WTC11 (cell line): ENCODE measurements around the gene MLLT1. TPM values are rescaled to one million over a fixed set of nuclear protein-coding genes. Genes with fewer than 3 reads are reported as not detected.

Source experiments
- ATAC-seq: fragments of 200-7000 bp; cut with Tn5 transposase; 2 replicates; pipeline ENCODE4 v1.10.0; 2021; ENCODE audit warnings: mild to moderate bottlenecking, moderate library complexity
- Bru-seq: library from RNA; stranded (reverse); fragments of 400-500 nt; gene quantifications from one replicate; lab custom pipeline; 2021; lab: Mats Ljungman, UMichigan
- CTCF ChIA-PET: fragments of 300-600 bp; sonication (Branson Sonifier 250); formaldehyde crosslinking; loops from one replicate; lab custom pipeline; 2021; ENCODE audit warnings: antibody characterized with exemption; lab: Charles Lee
- POLR2A ChIA-PET: fragments of 350-600 bp; sonication (Branson Sonifier 250); formaldehyde crosslinking; loops from one replicate; lab custom pipeline; 2021; ENCODE audit warnings: antibody characterized with exemption; lab: Charles Lee
- DNase-seq: peaks from one replicate; pipeline ENCODE4 v3.0.0; 2021; ENCODE audit warnings: low spot score
- H3K27ac Mint-ChIP-seq: 2 replicates; pipeline ENCODE4 v1.8.0; 2021; ENCODE audit warnings: mixed read lengths
- H3K27me3 Mint-ChIP-seq: 2 replicates; pipeline ENCODE4 v1.8.0; 2021; ENCODE audit warnings: low read depth, mild to moderate bottlenecking, moderate library complexity, mixed read lengths
- H3K36me3 Mint-ChIP-seq: 2 replicates; pipeline ENCODE4 v1.8.0; 2021; ENCODE audit warnings: mixed read lengths
- H3K4me1 Mint-ChIP-seq: 2 replicates; pipeline ENCODE4 v1.8.0; 2022; ENCODE audit warnings: mixed read lengths
- H3K4me3 Mint-ChIP-seq: 2 replicates; pipeline ENCODE4 v1.8.0; 2021; ENCODE audit warnings: mild to moderate bottlenecking, moderate library complexity, mixed read lengths
- H3K9me3 Mint-ChIP-seq: 2 replicates; pipeline ENCODE4 v1.8.0; 2021; ENCODE audit warnings: mixed read lengths
- CBFB ChIP-seq: sonication (generic); formaldehyde crosslinking; IDR thresholded peaks from 2 replicates; pipeline ENCODE4 v1.8.1; 2022; ENCODE audit warnings: mild to moderate bottlenecking, low read depth, missing genetic modification reagents
- CREB1 ChIP-seq: sonication (generic); formaldehyde crosslinking; IDR thresholded peaks from 2 replicates; pipeline ENCODE4 v1.8.0; 2023; ENCODE audit warnings: mild to moderate bottlenecking, missing genetic modification reagents
- FOXK1 ChIP-seq: sonication (generic); formaldehyde crosslinking; IDR thresholded peaks from 2 replicates; pipeline ENCODE4 v1.8.0; 2022; ENCODE audit warnings: mild to moderate bottlenecking, moderate library complexity, missing genetic modification reagents
- FOXP1 ChIP-seq: sonication (generic); formaldehyde crosslinking; IDR thresholded peaks from 2 replicates; pipeline ENCODE4 v1.8.0; 2022; ENCODE audit warnings: missing genetic modification reagents, mild to moderate bottlenecking, moderate library complexity, borderline replicate concordance
- GABPB1 ChIP-seq: sonication (generic); formaldehyde crosslinking; IDR thresholded peaks from 2 replicates; pipeline ENCODE4 v1.8.1; 2023; ENCODE audit warnings: mild to moderate bottlenecking, missing genetic modification reagents
- IRF2 ChIP-seq: sonication (generic); formaldehyde crosslinking; IDR thresholded peaks from 2 replicates; pipeline ENCODE4 v1.8.0; 2022; ENCODE audit warnings: low read depth, missing genetic modification reagents, borderline replicate concordance
- NFYB ChIP-seq: sonication (generic); formaldehyde crosslinking; conservative IDR thresholded peaks from 2 replicates; pipeline ENCODE4 v1.8.0; 2022; ENCODE audit warnings: low read depth, missing genetic modification reagents
- NR3C1 ChIP-seq: sonication (generic); formaldehyde crosslinking; conservative IDR thresholded peaks from 2 replicates; pipeline ENCODE4 v1.8.1; 2023; ENCODE audit warnings: low read depth, mild to moderate bottlenecking, missing genetic modification reagents
- OVOL2 ChIP-seq: fragments of 250-450 bp; sonication (Bioruptor Pico); IDR thresholded peaks from 2 replicates; pipeline ENCODE4 v1.9.0; 2021; ENCODE audit warnings: mild to moderate bottlenecking, borderline replicate concordance
- PRRX2 ChIP-seq: fragments of 250-450 bp; sonication (Bioruptor Pico); IDR thresholded peaks from 2 replicates; pipeline ENCODE4 v1.8.0; 2021; ENCODE audit warnings: mild to moderate bottlenecking
- SMAD4 ChIP-seq: sonication (generic); formaldehyde crosslinking; IDR thresholded peaks from 2 replicates; pipeline ENCODE4 v1.8.0; 2022; ENCODE audit warnings: mild to moderate bottlenecking, missing genetic modification reagents
- SP1 ChIP-seq: sonication (generic); formaldehyde crosslinking; conservative IDR thresholded peaks from 2 replicates; pipeline ENCODE4 v1.8.1; 2022; ENCODE audit warnings: missing genetic modification reagents
- TP53 ChIP-seq: sonication (generic); formaldehyde crosslinking; IDR thresholded peaks from 2 replicates; pipeline ENCODE4 v1.8.1; 2023; ENCODE audit warnings: mild to moderate bottlenecking, missing genetic modification reagents
- ZNF232 ChIP-seq: sonication (generic); formaldehyde crosslinking; IDR thresholded peaks from 2 replicates; pipeline ENCODE4 v1.8.0; 2022; ENCODE audit warnings: mild to moderate bottlenecking, missing genetic modification reagents
- ZNF423 ChIP-seq: fragments of 250-450 bp; sonication (Bioruptor Pico); IDR thresholded peaks from 2 replicates; pipeline ENCODE4 v2.1.2; 2022; ENCODE audit warnings: mild to moderate bottlenecking, moderate library complexity
- long read RNA-seq, 3 experiments: library from RNA in 1 of 3; library from capped mRNA in 1 of 3; library from polyadenylated mRNA in 1 of 3; unstranded in 2 of 3; stranded (forward) in 1 of 3; transcript quantifications; one replicate each; pipeline ENCODE4 v2.0.0, GENCODE V29; 2021
- total RNA-seq: library from RNA; stranded (reverse); gene quantifications from 3 replicates; pipeline ENCODE4 v1.2.3, GENCODE V29; 2021
- TF ChIP-seq, protein P1 (sequence below): sonication (generic); formaldehyde crosslinking; IDR thresholded peaks from 2 replicates; pipeline ENCODE4 v1.8.1; 2022; ENCODE audit warnings: low read depth, missing genetic modification reagents, borderline replicate concordance
- TF ChIP-seq, protein P2 (sequence below): fragments of 250-450 bp; sonication (Bioruptor Pico); IDR thresholded peaks from 2 replicates; pipeline ENCODE4 v2.1.2; 2022; ENCODE audit warnings: mild to moderate bottlenecking, moderate library complexity
- TF ChIP-seq, protein P3 (sequence below): sonication (generic); formaldehyde crosslinking; IDR thresholded peaks from 2 replicates; pipeline ENCODE4 v1.8.0; 2023; ENCODE audit warnings: mild to moderate bottlenecking, missing genetic modification reagents
- TF ChIP-seq, protein P4 (sequence below): sonication (generic); formaldehyde crosslinking; IDR thresholded peaks from 2 replicates; pipeline ENCODE4 v1.8.0; 2022; ENCODE audit warnings: mild to moderate bottlenecking, missing genetic modification reagents
- TF ChIP-seq, protein P5 (sequence below): sonication (generic); formaldehyde crosslinking; IDR thresholded peaks from 2 replicates; pipeline ENCODE4 v1.8.0; 2022; ENCODE audit warnings: mild to moderate bottlenecking, missing genetic modification reagents
- TF ChIP-seq, protein P6 (sequence below): fragments of 250-450 bp; sonication (Bioruptor Pico); conservative IDR thresholded peaks from 2 replicates; pipeline ENCODE4 v1.9.0; 2021; ENCODE audit warnings: mild to moderate bottlenecking

MLLT1 gene, protein sequence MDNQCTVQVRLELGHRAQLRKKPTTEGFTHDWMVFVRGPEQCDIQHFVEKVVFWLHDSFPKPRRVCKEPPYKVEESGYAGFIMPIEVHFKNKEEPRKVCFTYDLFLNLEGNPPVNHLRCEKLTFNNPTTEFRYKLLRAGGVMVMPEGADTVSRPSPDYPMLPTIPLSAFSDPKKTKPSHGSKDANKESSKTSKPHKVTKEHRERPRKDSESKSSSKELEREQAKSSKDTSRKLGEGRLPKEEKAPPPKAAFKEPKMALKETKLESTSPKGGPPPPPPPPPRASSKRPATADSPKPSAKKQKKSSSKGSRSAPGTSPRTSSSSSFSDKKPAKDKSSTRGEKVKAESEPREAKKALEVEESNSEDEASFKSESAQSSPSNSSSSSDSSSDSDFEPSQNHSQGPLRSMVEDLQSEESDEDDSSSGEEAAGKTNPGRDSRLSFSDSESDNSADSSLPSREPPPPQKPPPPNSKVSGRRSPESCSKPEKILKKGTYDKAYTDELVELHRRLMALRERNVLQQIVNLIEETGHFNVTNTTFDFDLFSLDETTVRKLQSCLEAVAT
- total RNA-seq, result 49.9 to 58.2 TPM (median 50.2 TPM) in 3 replicates
- percentile 60 among the genes with signal in this experiment for Bru-seq, nascent RNA
- long read RNA-seq, experiment 1, full-length matches to known transcripts, result 19 of 93 reads
- long read RNA-seq, experiment 1, partial matches to known transcripts, result 26 of 93 reads
- long read RNA-seq, experiment 1, other reads (novel, unspliced or antisense), result 48 of 93 reads
- long read RNA-seq, experiment 2, full-length matches to known transcripts, result 4 of 55 reads
- long read RNA-seq, experiment 2, partial matches to known transcripts, result 15 of 55 reads
- long read RNA-seq, experiment 2, other reads (novel, unspliced or antisense), result 36 of 55 reads
- long read RNA-seq, experiment 3, result 0 reads

DNA sequence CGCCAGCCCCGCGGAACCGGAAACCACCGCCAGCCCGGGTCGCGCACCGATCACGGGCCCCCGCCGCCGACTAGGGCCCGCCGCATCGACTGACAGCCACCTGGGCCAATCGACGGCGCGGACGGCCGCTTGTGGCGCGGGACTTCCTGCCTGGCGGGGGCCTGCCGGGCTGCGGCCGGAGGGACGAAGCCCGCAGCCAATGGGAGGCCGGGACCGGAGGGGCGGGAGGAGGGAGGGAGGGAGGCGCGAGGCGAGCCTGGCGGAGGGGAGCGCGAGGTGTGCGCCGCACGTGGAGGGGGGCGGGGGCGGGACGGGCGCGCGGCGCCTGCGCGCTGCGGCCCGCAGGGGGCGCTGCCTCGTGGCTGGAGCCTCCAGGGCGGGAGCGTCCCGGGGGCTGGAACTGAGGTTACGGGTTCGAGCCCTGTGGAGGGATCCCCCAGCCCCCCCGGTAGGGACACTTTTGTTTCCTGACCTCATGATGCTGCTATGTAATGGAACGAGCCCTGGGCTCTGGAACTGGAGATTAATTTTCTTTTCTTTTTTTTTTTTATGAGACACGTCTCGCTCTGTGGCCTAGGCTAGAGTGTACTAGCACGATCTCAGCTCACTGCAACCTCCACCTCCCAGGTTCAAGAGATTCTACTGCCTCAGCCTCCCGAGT, at the start of gene MLLT1:
TSS of gene MLLT1 (minus strand) at position 45 of the 661 bp plus-strand sequence. CDS start 191 bp downstream, outside the sequence.
- peaks cover 38% of the 10 kb centered on the region for H3K4me1 Mint-ChIP-seq
- peak; percentile 97 for DNase-seq
- ChIA-PET CTCF (no interaction called here), POLR2A (no interaction called here)
- H3K9me3 Mint-ChIP-seq, result peaks cover 22% of the 10 kb centered on the region
- no peaks in the 10 kb centered on the region; the same call in 1 of the 2 replicates for H3K36me3 Mint-ChIP-seq
- peaks cover 23% of the 10 kb centered on the region for H3K27me3 Mint-ChIP-seq
- peak; percentile 98 for ATAC-seq
- 0 out of 2 replicates have a peak within 1 kb of the TSS, but pooled peaks have one; percentile 83 for H3K27ac Mint-ChIP-seq
- peak within 1 kb of the TSS; percentile 86 for H3K4me3 Mint-ChIP-seq
- TF ChIP-seq FOXK1, result peak; percentile 69; the same call in 1 of the 2 replicates
- TF ChIP-seq SP1 (CRISPR knock-in tag), result peak; percentile 77
- TF ChIP-seq FOXP1 (CRISPR knock-in tag), result peak; percentile 57; the same call in 1 of the 2 replicates
- TF ChIP-seq IRF2 (CRISPR knock-in tag), result no peak
- no peak for TF ChIP-seq TP53 (CRISPR knock-in tag)
- TF ChIP-seq CBFB (CRISPR knock-in tag), result no peak
- TF ChIP-seq, protein P1, sequence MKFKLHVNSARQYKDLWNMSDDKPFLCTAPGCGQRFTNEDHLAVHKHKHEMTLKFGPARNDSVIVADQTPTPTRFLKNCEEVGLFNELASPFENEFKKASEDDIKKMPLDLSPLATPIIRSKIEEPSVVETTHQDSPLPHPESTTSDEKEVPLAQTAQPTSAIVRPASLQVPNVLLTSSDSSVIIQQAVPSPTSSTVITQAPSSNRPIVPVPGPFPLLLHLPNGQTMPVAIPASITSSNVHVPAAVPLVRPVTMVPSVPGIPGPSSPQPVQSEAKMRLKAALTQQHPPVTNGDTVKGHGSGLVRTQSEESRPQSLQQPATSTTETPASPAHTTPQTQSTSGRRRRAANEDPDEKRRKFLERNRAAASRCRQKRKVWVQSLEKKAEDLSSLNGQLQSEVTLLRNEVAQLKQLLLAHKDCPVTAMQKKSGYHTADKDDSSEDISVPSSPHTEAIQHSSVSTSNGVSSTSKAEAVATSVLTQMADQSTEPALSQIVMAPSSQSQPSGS (CRISPR knock-in tag), result no peak
- no peak for TF ChIP-seq ZNF423 (CRISPR knock-in tag)
- no peak for TF ChIP-seq SMAD4 (CRISPR knock-in tag)
- peak; percentile 92 for TF ChIP-seq NFYB (CRISPR knock-in tag)
- TF ChIP-seq PRRX2 (CRISPR knock-in tag), result no peak
- no peak for TF ChIP-seq NR3C1
- TF ChIP-seq, protein P2, sequence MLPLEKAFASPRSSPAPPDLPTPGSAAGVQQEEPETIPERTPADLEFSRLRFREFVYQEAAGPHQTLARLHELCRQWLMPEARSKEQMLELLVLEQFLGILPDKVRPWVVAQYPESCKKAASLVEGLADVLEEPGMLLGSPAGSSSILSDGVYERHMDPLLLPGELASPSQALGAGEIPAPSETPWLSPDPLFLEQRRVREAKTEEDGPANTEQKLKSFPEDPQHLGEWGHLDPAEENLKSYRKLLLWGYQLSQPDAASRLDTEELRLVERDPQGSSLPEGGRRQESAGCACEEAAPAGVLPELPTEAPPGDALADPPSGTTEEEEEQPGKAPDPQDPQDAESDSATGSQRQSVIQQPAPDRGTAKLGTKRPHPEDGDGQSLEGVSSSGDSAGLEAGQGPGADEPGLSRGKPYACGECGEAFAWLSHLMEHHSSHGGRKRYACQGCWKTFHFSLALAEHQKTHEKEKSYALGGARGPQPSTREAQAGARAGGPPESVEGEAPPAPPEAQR (CRISPR knock-in tag), result no peak
- TF ChIP-seq, protein P3, sequence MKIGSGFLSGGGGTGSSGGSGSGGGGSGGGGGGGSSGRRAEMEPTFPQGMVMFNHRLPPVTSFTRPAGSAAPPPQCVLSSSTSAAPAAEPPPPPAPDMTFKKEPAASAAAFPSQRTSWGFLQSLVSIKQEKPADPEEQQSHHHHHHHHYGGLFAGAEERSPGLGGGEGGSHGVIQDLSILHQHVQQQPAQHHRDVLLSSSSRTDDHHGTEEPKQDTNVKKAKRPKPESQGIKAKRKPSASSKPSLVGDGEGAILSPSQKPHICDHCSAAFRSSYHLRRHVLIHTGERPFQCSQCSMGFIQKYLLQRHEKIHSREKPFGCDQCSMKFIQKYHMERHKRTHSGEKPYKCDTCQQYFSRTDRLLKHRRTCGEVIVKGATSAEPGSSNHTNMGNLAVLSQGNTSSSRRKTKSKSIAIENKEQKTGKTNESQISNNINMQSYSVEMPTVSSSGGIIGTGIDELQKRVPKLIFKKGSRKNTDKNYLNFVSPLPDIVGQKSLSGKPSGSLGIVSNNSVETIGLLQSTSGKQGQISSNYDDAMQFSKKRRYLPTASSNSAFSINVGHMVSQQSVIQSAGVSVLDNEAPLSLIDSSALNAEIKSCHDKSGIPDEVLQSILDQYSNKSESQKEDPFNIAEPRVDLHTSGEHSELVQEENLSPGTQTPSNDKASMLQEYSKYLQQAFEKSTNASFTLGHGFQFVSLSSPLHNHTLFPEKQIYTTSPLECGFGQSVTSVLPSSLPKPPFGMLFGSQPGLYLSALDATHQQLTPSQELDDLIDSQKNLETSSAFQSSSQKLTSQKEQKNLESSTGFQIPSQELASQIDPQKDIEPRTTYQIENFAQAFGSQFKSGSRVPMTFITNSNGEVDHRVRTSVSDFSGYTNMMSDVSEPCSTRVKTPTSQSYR (CRISPR knock-in tag), result peak; percentile 79; the same call in 1 of the 2 replicates
- TF ChIP-seq, protein P4, sequence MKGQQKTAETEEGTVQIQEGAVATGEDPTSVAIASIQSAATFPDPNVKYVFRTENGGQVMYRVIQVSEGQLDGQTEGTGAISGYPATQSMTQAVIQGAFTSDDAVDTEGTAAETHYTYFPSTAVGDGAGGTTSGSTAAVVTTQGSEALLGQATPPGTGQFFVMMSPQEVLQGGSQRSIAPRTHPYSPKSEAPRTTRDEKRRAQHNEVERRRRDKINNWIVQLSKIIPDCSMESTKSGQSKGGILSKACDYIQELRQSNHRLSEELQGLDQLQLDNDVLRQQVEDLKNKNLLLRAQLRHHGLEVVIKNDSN (CRISPR knock-in tag), result peak; percentile 32; the same call in 1 of the 2 replicates
- TF ChIP-seq, protein P5, sequence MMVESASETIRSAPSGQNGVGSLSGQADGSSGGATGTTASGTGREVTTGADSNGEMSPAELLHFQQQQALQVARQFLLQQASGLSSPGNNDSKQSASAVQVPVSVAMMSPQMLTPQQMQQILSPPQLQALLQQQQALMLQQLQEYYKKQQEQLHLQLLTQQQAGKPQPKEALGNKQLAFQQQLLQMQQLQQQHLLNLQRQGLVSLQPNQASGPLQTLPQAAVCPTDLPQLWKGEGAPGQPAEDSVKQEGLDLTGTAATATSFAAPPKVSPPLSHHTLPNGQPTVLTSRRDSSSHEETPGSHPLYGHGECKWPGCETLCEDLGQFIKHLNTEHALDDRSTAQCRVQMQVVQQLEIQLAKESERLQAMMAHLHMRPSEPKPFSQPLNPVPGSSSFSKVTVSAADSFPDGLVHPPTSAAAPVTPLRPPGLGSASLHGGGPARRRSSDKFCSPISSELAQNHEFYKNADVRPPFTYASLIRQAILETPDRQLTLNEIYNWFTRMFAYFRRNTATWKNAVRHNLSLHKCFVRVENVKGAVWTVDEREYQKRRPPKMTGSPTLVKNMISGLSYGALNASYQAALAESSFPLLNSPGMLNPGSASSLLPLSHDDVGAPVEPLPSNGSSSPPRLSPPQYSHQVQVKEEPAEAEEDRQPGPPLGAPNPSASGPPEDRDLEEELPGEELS (CRISPR knock-in tag), result peak; percentile 71
- peak; percentile 79 for TF ChIP-seq GABPB1 (CRISPR knock-in tag)
- 0 out of 2 replicates have a peak, but pooled peaks have one; percentile 66 for TF ChIP-seq ZNF232
- TF ChIP-seq, protein P6, sequence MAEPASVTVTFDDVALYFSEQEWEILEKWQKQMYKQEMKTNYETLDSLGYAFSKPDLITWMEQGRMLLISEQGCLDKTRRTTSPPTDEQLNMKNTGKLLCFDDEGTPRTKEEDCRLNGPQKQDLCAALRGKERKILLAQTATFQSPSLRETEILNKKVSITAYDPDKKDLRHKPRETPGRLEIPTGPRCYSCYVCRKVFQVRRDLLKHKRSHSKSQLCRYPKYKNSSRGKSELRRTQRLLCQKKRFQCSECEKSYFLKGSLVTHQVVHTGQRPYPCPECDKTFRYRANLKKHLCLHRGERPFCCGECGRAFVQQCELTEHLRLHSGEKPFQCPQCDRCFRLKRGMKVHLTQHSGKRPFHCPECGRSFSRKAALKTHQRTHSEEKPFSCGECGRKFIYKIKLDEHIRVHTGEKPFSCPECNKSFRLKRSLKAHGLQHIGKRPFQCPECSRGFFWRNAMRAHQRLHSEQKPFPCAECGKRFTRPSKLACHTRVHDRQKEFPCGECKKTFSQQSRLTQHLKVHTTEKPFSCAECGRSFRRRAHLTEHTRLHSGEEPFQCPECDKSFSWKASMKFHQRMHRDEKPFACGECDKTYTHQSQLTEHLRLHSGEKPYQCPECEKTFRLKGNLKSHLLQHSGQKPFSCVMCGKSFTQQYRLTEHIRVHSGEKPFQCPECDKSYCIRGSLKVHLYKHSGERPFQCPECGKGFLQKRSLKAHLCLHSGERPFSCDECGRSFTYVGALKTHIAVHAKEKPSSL (CRISPR knock-in tag), result no peak
- peak; percentile 65; the same call in 1 of the 2 replicates for TF ChIP-seq CREB1
- TF ChIP-seq OVOL2 (CRISPR knock-in tag), result no peak
